Measurements from ENCODE around the gene KRT7. TPM values are rescaled to one million over a fixed set of nuclear protein-coding genes. Genes with fewer than 3 reads are reported as not detected.

Gene KRT7
- polyA plus RNA-seq, 1 of the 3 experiments (the other 2 are of a cell fraction) = 5.4 TPM

GRCh38 chr12:52261208-52261484, 28.1 kb downstream of the KRT7 start:
- WGBS (ENCODE audit: low lambda C conversion rate) = 82% methylated on average over 1 of the region's 1 CpG
- H3K4me3 ChIP-seq (ENCODE audit: low read depth in 2 of 2, low read length in 1 of 2) = no peak overlapping the region
- H3K9me2 ChIP-seq = no peaks in the 10 kb centered on the region
- ChIA-PET POLR2A (no interaction called here), CTCF (interaction anchor here (6.8 kb wide), 1 partner anchor 65 kb away, joined by 42 read pairs; no protein-coding TSS in a partner anchor)
- peaks cover 3 to 16% of the 10 kb centered on the region in 2 experiments; a peak in 3 of 4 replicates for H3K4me1 ChIP-seq (ENCODE audit: control insufficient read depth in 1 of 2, insufficient read depth in 2 of 2, low read depth in 1 of 2, low read length in 1 of 2)
- no peaks in the 10 kb centered on the region for H3K79me2 ChIP-seq (ENCODE audit: insufficient read depth)
- no peaks in the 10 kb centered on the region for H3K36me3 ChIP-seq (replicated peaks in 1 of 2; ENCODE audit: control insufficient read depth in 1 of 2, insufficient read depth in 2 of 2, low read length in 1 of 2)
- no peak for TF ChIP-seq NRF1 (IDR thresholded peaks at IDR 0.05; ENCODE audit: low read depth, low read length)
- no peak for TF ChIP-seq USF1 (IDR thresholded peaks at IDR 0.05; ENCODE audit: borderline replicate concordance, low read depth)
- TF ChIP-seq SIN3A (IDR thresholded peaks at IDR 0.05; ENCODE audit: borderline replicate concordance, low read depth, low read length) = no peak
- no peak overlapping the region for H3K9ac ChIP-seq
- no peak for DNase-seq
- H4K20me1 ChIP-seq (ENCODE audit: insufficient read depth) = no peaks in the 10 kb centered on the region
- no peak overlapping the region for H2AFZ ChIP-seq (ENCODE audit: low read depth)
- no peak overlapping the region; a peak in 1 of 4 replicates for H3K27ac ChIP-seq (ENCODE audit: low read depth in 2 of 2, low read length in 1 of 2)
- peaks cover 7% of the 10 kb centered on the region for H3F3A ChIP-seq (replicated peaks; ENCODE audit: insufficient read depth)
- no peaks in the 10 kb centered on the region for H3K9me3 ChIP-seq
- peak overlapping the region; percentile 24; the same call in 1 of the 2 replicates for H3K4me2 ChIP-seq
- no peaks in the 10 kb centered on the region for H3K27me3 ChIP-seq (ENCODE audit: insufficient read depth)

- ChIA-PET POLR2A (no interaction called here), CTCF (interaction anchor here (8.9 kb wide), 1 partner anchor 16 kb away, joined by 80 read pairs; the partner anchor contains the start of gene KRT86)
- TF ChIP-seq SMC3 (IDR thresholded peaks at IDR 0.05; ENCODE audit: low read depth, low read length) (no peak), CTCF (IDR thresholded peaks at IDR 0.05) (no peak), EP300 (IDR thresholded peaks at IDR 0.05; ENCODE audit: borderline replicate concordance in 1 of 2, low read depth in 1 of 2, low read length in 1 of 2) (no peak), USF2 (IDR thresholded peaks at IDR 0.05; ENCODE audit: borderline replicate concordance, low read depth, low read length) (no peak), POLR2AphosphoS5 (IDR thresholded peaks at IDR 0.05; ENCODE audit: low read depth, low read length) (no peak), MXI1 (IDR thresholded peaks at IDR 0.05; ENCODE audit: low read depth, low read length) (no peak), NFIC (IDR thresholded peaks at IDR 0.05; ENCODE audit: borderline replicate concordance) (no peak), RFX5 (IDR thresholded peaks at IDR 0.05; ENCODE audit: low read length) (no peak), TEAD4 (IDR thresholded peaks at IDR 0.05; ENCODE audit: borderline replicate concordance, insufficient read depth) (no peak), TAF1 (IDR thresholded peaks at IDR 0.05; ENCODE audit: borderline replicate concordance, low read depth, low read length) (no peak), GATA2 (CRISPR knock-in tag; IDR thresholded peaks at IDR 0.05) (no peak), EZH2phosphoT487 (IDR thresholded peaks at IDR 0.05; ENCODE audit: borderline replicate concordance, low read depth) (no peak)
- H2AFZ ChIP-seq (ENCODE audit: low read depth) = no peak overlapping the region
- H3K4me2 ChIP-seq = no peak overlapping the region
- H3K4me1 ChIP-seq (ENCODE audit: control insufficient read depth in 1 of 2, insufficient read depth in 2 of 2, low read depth in 1 of 2, low read length in 1 of 2) = peaks cover 3 to 16% of the 10 kb centered on the region in 2 experiments; a peak in 3 of 4 replicates
- no peak overlapping the region for H3K27ac ChIP-seq (ENCODE audit: low read depth in 2 of 2, low read length in 1 of 2)
- H3F3A ChIP-seq (replicated peaks; ENCODE audit: insufficient read depth) = peaks cover 7% of the 10 kb centered on the region
- no peaks in the 10 kb centered on the region for H3K9me2 ChIP-seq
- H3K9ac ChIP-seq = no peak overlapping the region
- H4K20me1 ChIP-seq (ENCODE audit: insufficient read depth) = no peaks in the 10 kb centered on the region
- DNase-seq = no peak
- no peak overlapping the region for H3K4me3 ChIP-seq (ENCODE audit: low read depth in 2 of 2, low read length in 1 of 2)
- WGBS (ENCODE audit: low lambda C conversion rate) = 78% methylated on average over 2 of the region's 3 CpGs
- no peaks in the 10 kb centered on the region for H3K79me2 ChIP-seq (ENCODE audit: insufficient read depth)
- no peaks in the 10 kb centered on the region for H3K36me3 ChIP-seq (replicated peaks in 1 of 2; ENCODE audit: control insufficient read depth in 1 of 2, insufficient read depth in 2 of 2, low read length in 1 of 2)
- H3K9me3 ChIP-seq = no peaks in the 10 kb centered on the region
- H3K27me3 ChIP-seq (ENCODE audit: insufficient read depth) = no peaks in the 10 kb centered on the region
Measured at GRCh38 chr12:52262286-52262685, 29.2 kb downstream of the KRT7 start.

All from SK-N-SH (cell line).